Right ventricle myocardium inferior (tissue), 1 donor: ENCODE measurements around the gene CUBN. TPM values are rescaled to one million over a fixed set of nuclear protein-coding genes. Genes with fewer than 3 reads are reported as not detected.

Experiments
- ATAC-seq: fragments of 200-7000 bp; cut with Tn5 transposase; one replicate; pipeline ENCODE4 v1.9.1; 2020; ENCODE audit warnings: mild to moderate bottlenecking, moderate library complexity
- DNase-seq: peaks from one replicate; pipeline ENCODE4 v3.0.0; 2021; ENCODE audit errors: missing footprints
- intact Hi-C: fragments of 100-400 bp; cut with DNase I; formaldehyde crosslinking; loops from one replicate; pipeline ENCODE4 v1.11.0; 2022
- total RNA-seq: library from RNA; stranded (reverse); fragmentation: NEBNext Ultra II Directional; extraction: Animal tissue kit (Norgen Biotek cat#: 25700); gene quantifications from one replicate; pipeline ENCODE4 v1.2.1, GENCODE V29; 2021
- donor health status: DM: no; HTN: yes; CAD: no; lungs with severe emphysema.

The CUBN gene
- total RNA-seq, 1 donor from 2014 or later, result 0.92 TPM

DNA sequence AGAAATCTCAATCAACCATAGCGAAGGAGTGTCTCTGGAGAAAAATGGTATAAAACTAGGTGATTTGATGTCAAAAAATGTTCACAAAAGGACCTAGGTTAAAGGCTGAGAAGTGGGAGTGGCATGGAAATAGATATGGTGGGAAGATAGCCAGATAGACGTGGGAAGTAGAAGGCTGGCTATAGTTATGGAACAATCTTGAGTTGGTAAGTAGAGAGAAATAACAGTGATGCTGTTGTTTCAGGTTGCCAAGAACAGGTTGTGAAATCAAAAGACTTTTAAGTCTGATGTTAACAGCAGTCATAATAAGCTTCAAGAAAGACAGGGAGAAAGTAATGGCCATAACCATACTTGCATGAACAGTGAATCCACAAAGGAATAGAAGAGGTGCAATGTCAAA, 206.3 kb downstream of the CUBN start:
- ATAC-seq (no peak), DNase-seq (no peak)
- intact Hi-C loops, result no loop called here

GRCh38 chr10:16919121-16919982, 210.3 kb downstream of the CUBN start:
- no peak for DNase-seq
- intact Hi-C loops, result no loop called here
- ATAC-seq, result no peak

- DNase-seq (no peak), ATAC-seq (no peak)
- intact Hi-C loops, result no loop called here
Measured at GRCh38 chr10:16916496-16916895, 213.1 kb downstream of the CUBN start.

- ATAC-seq (no peak), DNase-seq (no peak)
- intact Hi-C loops, result no loop called here
Measured at GRCh38 chr10:16915300-16915699, 214.3 kb downstream of the CUBN start.

DNA sequence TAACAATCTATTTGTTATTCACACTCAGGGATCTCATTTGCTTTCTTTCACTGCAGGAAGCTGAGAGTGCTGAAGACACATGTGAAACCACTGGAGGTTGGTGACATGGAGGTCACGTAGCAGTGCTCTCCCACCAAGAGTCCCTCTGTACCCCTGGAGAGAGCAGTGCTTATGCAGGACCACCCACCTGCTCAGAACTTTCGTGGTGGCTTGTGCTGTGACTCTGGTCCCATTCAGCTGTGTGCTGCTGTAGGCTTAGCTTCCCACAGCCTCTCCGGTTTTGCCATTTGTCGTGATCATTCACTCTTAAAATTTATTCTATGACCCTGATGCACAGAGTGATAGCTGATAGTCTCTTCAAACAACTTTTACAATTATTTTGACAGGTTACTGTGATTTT, 216.3 kb downstream of the CUBN start:
- intact Hi-C loops, result no loop called here
- ATAC-seq (no peak), DNase-seq (no peak)

DNA sequence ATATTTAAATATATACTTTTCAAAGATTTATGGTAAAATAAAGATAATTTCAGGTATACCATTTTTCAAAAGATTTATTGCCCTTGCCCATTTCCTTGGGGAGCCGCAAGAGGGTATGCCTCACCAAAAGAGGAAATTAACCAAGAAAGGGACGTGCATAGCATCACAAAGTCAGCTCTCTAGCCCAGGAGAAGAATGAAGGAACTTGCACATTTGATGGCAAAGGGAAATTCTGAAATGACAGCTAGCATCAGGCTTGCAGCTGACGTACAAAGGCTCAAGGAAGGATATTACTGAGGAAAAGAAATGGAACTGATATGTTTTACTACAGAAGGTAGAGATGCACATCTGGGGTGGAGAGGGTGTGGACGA, 218.8 kb downstream of the CUBN start:
- DNase-seq, result no peak
- intact Hi-C loops, result no loop called here
- no peak for ATAC-seq

GRCh38 chr10:16909961-16910792, 219.4 kb downstream of the CUBN start:
- no peak for DNase-seq
- ATAC-seq, result no peak
- intact Hi-C loops, result no loop called here

- DNase-seq (no peak), ATAC-seq (no peak)
- intact Hi-C loops, result no loop called here
Measured at GRCh38 chr10:16909271-16909767, 220.3 kb downstream of the CUBN start.

GRCh38 chr10:16907687-16908086, 221.9 kb downstream of the CUBN start:
- intact Hi-C loops, result no loop called here
- no peak for DNase-seq
- ATAC-seq, result no peak

- peak; percentile 89 for ATAC-seq
- intact Hi-C loops, result no loop called here
- no peak for DNase-seq
Measured at GRCh38 chr10:16905320-16905719, 224.3 kb downstream of the CUBN start.

DNA sequence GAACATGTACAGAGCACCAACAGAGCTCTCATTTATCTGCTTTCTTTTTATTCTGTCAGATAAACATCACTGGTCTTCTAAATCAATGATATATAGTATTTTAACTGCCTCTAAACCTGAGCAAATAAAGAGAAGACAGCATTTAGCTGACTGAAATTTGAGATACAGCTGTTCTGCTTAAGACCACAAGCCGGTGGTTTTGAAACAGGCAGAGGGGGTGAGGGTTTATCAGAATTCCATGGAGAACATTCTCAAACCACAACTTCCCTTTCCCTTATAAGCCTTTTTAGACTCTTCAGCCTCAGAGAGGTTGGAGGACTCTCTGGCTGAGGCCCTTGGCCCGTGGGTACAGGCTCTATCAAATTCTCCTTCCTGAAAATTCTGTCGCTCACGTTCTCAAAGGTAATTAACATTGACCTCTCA, 225.0 kb downstream of the CUBN start:
- peak; percentile 69 for ATAC-seq
- intact Hi-C loops, result no loop called here
- no peak for DNase-seq

- ATAC-seq, result no peak
- intact Hi-C loops, result no loop called here
- DNase-seq, result no peak
Measured at GRCh38 chr10:16904049-16904448, 225.6 kb downstream of the CUBN start.

DNA sequence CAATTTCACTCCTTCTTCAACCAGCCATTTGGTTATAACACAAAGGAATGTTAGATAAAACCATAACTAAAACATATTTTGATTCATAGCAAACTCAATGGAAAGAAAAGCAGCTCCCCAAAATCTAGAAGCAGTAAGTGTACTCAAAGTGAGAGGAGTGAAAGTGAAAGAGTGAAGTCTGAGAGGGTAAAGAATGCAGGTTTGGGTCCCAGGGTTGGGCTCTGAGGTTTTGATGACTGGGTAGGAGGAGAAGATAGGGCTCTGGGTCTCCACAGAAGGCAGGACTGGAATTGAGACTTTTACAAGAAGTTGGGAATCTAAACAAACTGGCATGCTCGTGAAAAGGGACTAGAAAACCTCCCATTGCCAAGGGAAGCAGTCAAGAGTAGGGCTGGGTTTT, 227.0 kb downstream of the CUBN start:
- intact Hi-C loops, result no loop called here
- DNase-seq (no peak), ATAC-seq (no peak)

DNA sequence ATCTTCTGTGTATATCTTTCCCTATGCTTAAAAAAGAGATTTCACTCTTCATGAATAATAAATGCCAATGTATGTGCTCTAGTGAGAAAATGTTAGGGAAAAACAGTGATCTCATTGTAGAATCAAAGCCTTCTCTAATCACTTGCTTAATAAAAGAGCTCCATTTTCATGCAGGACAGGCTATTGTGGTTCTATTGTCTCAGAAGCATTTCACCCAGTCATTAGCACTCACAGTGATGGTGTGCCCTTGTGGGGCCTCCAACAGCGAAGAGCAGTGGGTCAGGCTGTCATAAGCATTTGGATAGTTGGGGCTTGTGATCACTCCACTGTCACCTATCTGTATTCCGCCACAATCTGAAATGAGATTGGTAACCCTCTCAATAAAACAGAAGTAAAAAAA, 228.5 kb downstream of the CUBN start:
- intact Hi-C loops, result no loop called here
- ATAC-seq, result no peak
- no peak for DNase-seq

- intact Hi-C loops, result loop anchor here (10.0 kb wide), 1 partner anchor 168 kb away; no protein-coding TSS in a partner anchor
- no peak for DNase-seq
- no peak for ATAC-seq
Measured at GRCh38 chr10:16896993-16897392, 232.6 kb downstream of the CUBN start.

DNA sequence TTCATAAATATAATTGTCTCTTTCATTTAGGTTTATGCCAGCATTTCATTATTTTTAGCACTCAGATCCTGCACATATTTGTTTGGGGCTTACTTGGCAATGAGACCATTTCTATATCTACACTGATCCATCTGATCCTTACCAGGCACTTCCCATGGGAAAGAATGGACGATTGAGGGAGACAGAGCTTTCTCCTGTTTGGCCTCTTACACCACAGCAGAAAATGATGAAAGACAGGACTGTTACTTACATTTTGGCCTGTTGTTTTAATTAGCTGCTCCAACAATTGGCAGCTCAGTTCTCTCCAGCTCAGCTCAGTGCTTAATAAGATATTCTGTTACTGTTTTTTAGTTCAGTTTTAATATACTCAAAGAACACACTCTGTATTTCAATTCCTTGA, 234.8 kb downstream of the CUBN start:
- intact Hi-C loops, result loop anchor here (5.0 to 10.0 kb wide), 2 partner anchors 170 to 362 kb away; no protein-coding TSS in a partner anchor
- DNase-seq, result no peak
- ATAC-seq, result no peak

DNA sequence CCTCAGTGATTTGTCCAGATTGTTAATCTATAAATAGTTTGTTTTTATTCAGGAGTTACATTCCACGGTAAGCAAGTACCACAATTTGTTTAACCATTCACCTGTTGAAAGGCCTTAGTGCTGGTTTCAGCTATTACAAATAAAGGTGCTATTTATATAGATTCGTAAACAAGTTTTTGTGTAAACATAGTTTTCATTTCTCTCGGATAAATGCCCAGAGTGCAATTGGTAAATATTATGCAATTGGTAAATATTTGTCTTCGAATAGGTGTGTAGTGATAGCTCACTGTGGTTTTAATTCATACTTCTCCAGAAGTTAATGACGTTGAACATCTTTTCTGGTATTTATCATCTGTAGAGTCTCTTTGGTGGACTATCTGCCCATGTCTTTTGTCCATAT, 235.9 kb downstream of the CUBN start:
- DNase-seq, result no peak
- no peak for ATAC-seq
- intact Hi-C loops, result loop anchor here (5.0 to 10.0 kb wide), 2 partner anchors 171 to 364 kb away; no protein-coding TSS in a partner anchor

GRCh38 chr10:16891375-16892313, 238.0 kb downstream of the CUBN start:
- peak; percentile 96 for ATAC-seq
- intact Hi-C loops, result loop anchor here (2.0 to 10.0 kb wide), 3 partner anchors 173 to 366 kb away; partner anchors contain the start of gene VIM
- peak; percentile 78 for DNase-seq
